ENCODE data around the gene MZT2A.
A peak's percentile ranks its signal among the peaks of the same experiment; 100 is the strongest.
"Not testable (repeated sequence)": the region's sequence is repeated elsewhere in the genome, so short reads cannot be mapped to it uniquely, and the experiment has no call there.

Gene MZT2A

DNA sequence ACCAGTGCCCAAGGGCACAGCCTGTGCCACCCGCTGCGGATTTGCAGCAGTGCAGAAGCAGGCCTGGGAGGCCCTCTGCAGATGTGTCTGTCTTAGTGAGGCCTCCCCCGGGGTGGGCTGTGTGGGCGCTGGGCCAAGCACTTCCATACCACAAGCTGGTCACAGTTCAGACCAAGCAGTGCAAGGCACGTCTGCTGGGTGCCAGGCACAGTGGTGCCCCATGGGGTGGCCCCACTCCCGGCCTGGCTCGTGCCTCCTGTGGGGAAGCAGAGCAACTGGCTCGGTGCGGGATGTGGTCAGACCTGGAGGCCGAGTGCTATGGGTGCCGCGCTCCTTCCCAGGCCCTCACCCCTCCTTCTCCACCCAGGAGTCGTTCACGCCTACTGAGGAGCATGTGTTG, 23.0 kb upstream of the MZT2A start:
- H3K4me3 Mint-ChIP-seq, H3K4me1 Mint-ChIP-seq, H3K27ac Mint-ChIP-seq, CTCF ChIA-PET, DNase-seq, H3K9me3 Mint-ChIP-seq, H3K27me3 Mint-ChIP-seq: not testable (repeated sequence)
- H3K36me3 Mint-ChIP-seq: peaks cover 17% of the 10 kb centered on the region

DNA sequence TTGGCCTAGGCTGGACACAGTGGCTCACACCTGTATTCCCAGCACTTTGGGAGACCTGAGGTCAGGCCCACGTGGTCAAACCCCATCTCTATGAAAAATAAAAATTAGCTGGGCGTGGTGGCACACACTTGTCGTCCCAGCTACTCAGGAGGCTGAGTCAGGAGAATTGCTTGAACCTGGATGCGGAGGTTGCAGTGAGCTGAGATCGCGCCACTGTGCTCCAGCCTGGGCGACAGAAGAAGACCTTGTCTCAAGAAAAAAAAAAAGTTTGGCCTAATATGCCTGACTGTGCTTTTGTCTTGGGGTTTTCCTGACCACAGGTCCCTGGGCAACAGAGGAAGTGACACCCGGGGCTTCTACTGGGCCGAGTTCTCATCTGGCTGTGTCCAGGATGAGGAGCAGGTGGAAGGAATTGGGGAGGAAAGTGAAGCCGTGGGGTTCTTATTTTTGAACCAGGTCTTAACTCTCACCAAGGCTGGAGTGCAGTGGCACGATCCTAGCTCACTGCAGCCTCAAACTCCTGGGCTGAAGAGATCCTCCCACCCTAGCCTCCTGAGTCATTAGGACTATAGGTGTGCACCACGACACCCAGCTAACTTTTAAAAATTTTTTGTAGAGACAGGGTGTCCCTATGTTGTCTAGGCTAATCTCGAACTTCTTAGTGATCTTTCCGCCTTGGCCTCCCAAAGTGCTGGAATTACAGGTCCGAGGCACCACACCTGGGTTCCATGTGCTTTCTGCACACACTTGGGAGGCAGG, 22.4 kb upstream of the MZT2A start:
- CTCF ChIA-PET, H3K27me3 Mint-ChIP-seq, H3K9me3 Mint-ChIP-seq, H3K27ac Mint-ChIP-seq, H3K4me3 Mint-ChIP-seq, H3K4me1 Mint-ChIP-seq, DNase-seq: not testable (repeated sequence)
- peaks cover 17% of the 10 kb centered on the region for H3K36me3 Mint-ChIP-seq

DNA sequence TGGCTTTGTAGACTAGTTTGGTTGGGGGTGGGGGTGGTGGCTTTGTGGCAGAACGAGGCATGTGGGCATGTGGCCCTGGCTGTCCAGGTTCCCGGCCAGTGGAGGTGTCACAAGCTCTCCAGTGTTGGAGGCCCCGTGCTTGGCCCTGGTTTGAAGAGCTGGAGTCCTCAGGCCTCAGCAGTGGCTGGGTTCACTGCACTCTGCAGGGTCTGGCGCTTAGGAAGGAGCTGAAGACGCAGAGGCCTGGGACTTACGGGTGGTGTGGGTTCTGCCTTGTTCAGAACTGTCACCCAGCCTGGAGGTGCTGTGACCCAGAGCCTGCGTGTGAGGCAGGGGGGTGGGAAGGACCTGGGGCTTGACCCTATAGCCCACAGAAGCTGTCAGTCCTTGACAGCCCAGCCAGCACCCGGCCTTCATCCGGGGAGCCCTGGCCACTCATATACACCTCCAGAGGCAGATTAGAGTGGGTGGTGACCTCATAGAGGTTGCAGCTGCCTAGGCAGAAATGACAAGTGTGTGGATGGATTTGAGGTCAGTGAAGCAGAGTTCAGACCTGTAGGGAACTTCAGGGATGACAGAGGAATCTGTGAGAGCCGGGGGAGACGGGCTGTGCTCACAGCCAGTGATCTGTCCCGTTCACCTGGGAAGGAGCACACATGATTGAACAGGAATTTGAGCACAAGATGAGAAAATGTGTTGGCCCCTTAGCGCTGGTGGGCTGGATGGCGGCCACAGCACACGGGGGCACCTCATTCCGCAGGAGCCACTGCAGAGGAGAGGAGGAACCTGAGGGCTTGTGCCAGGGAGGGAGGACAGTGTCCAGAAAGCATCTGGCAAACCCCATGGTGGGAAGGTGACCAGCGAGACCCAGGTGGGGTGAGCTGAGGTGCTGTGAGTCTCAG, 20.0 kb upstream of the MZT2A start:
- CTCF ChIA-PET, H3K4me3 Mint-ChIP-seq, H3K9me3 Mint-ChIP-seq, H3K27me3 Mint-ChIP-seq, H3K27ac Mint-ChIP-seq, H3K4me1 Mint-ChIP-seq, DNase-seq: not testable (repeated sequence)
- peaks cover 22% of the 10 kb centered on the region for H3K36me3 Mint-ChIP-seq

DNA sequence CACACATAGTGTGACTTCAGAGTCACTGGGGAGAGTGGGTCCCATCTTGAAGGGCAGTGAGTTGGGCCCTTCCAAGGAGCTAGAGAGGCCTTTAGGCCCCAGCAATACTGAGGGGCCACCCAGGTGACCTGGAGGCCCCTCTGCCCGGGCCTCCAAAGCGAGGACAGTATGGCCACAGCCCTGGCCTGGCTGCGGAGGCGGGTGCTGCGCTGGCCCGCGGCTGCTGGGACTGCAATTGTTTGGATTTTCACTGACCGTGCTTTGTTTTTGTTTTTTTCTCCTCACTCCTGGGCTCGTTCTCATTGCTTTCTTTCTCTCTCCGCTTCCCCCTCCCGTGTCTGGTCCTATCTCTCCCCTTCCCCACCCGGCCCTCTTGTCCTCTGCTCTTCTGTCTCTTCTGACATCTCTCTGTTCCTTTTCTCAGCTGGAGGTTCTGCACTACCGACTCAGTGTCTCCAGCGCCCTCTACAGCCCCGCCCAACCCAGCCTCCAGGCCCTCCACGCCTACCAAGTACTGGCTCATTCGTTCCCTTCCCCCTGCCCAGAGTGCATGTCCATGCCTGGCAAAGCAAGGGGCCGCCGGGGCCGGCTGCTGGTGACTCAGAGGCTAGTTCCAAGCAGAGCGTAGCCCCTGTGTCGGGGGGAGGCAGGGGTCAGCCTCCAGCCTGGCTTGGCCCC, 19.2 kb upstream of the MZT2A start:
- peaks cover 26% of the 10 kb centered on the region for H3K36me3 Mint-ChIP-seq
- CTCF ChIA-PET, H3K27me3 Mint-ChIP-seq, DNase-seq, H3K4me3 Mint-ChIP-seq, H3K27ac Mint-ChIP-seq, H3K4me1 Mint-ChIP-seq, H3K9me3 Mint-ChIP-seq: not testable (repeated sequence)

DNA sequence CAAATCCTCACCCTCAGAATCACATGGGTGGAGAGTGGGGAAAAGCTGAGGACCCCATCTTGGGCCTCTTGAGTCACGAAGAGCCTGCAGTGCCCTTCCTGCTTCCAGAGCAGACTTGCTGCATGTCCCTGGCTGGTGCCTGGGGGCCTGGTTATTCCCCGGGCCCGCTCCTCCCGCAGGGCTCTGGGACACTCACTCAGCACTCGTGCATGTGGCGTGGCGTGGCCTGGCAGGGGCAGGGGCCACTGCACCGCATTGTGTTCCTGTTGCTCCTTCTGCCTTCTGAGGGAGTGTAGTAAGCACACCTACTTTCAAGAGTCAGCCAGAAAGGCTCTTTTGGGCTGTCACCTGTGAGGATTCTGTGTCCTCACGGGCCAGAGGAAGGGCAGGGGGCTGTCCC, 17.4 kb upstream of the MZT2A start:
- no peak overlapping the region for H3K27ac Mint-ChIP-seq
- no peak overlapping the region for H3K4me3 Mint-ChIP-seq
- no peak for DNase-seq
- no peaks in the 10 kb centered on the region for H3K9me3 Mint-ChIP-seq
- H3K36me3 Mint-ChIP-seq: peaks cover 34% of the 10 kb centered on the region
- peaks cover 4% of the 10 kb centered on the region for H3K4me1 Mint-ChIP-seq
- CTCF ChIA-PET: no interaction called here
- no peaks in the 10 kb centered on the region for H3K27me3 Mint-ChIP-seq

DNA sequence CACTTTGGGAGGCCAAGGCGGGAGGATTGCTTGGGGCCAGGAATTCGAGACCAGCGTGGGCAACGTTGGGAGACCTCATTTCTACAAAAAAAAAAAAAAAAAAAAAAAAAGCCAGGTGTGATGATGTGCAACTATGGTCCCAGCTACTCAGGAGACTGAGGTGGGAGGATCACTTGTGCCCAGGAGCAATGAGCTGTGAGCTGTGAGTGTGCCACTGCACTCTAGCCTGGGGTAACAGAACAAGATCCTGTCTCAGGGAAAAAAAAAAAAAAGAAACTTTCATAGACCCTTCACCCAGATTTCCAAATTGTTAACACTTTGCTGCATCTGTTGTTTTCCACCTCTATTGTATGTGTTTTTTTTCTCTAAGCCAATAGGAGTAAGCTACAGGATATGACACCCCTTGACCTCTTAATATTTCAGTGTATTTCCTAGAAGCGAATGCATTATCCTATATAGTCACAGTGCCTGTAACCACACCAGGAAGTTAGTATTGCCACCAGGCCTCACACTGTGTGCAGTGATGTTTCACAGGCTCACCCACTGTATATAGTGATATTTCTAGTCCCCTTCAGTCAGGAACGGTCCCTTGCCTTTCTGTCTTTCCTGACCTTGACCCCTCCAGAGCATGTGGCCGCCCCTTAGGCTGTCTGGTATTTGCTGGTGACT, 12.0 kb upstream of the MZT2A start:
- DNase-seq, H3K27me3 Mint-ChIP-seq, H3K4me1 Mint-ChIP-seq, H3K4me3 Mint-ChIP-seq, H3K9me3 Mint-ChIP-seq: not testable (repeated sequence)
- CTCF ChIA-PET: interaction anchor here (2.2 kb wide), 1 partner anchor 11 kb away, joined by 7 read pairs; no protein-coding TSS in a partner anchor
- Mint-ChIP-seq H3K36me3 (peaks cover 41% of the 10 kb centered on the region), H3K27ac (peak overlapping the region; percentile 83)

DNA sequence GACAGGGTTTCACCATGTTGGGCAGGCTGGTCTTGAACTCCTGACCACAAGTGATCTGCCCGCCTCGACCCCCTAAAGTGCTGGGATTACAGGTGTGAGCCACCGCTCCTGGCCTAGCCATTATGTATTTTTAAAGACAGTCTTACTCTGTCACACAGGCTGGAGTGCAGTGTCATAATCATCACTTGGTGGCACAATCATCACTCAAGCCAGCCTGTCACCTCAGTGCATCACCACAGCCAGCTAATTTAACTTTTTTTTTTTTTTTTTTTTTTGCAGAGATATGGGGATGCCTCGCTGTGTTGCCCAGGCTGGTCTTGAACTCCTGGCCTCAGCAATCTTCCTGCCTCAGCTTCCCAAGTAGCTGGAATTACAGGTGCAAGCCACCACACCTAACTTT, 11.4 kb upstream of the MZT2A start:
- H3K27ac Mint-ChIP-seq: peak overlapping the region; percentile 37
- H3K4me1 Mint-ChIP-seq, DNase-seq, H3K9me3 Mint-ChIP-seq, H3K27me3 Mint-ChIP-seq, H3K4me3 Mint-ChIP-seq: not testable (repeated sequence)
- peaks cover 41% of the 10 kb centered on the region for H3K36me3 Mint-ChIP-seq
- CTCF ChIA-PET: interaction anchor here (1.0 to 2.2 kb wide), 2 partner anchors 9 to 11 kb away, joined by 3 to 7 read pairs; no protein-coding TSS in a partner anchor

DNA sequence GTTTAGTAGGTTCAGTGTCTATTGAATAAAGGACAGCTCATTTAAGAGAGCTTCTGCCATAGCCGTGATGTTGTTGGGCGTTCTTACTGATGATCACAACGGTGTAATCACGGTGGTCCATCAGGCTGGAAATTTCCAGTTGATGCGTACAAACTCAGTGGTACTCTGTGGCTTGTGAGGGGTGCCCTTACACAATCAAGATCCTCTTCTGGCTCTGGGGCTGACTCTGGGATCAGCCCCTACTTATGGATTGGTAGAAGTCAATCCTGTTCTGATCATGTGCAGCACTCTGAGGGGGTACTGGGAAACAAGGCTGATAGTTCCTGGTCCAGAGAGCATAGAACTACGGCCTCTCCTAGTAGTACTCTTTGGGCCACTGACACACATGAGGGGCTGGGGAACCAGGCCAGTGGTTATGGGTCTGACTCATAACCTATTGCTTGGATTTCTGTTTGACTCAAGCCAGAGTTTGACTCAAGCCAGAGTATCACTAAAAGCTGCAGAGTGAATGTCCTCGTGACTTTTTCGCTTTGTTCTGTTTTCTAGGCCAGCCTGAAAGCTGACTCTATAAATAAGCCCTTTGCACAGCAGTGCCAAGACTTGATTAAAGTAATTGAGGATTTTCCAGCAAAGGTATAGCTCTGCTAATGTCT, 6.2 kb upstream of the MZT2A start:
- H3K27ac Mint-ChIP-seq, H3K9me3 Mint-ChIP-seq, H3K4me3 Mint-ChIP-seq, DNase-seq, H3K27me3 Mint-ChIP-seq, CTCF ChIA-PET: not testable (repeated sequence)
- Mint-ChIP-seq H3K36me3 (peaks cover 18% of the 10 kb centered on the region), H3K4me1 (peaks cover 34% of the 10 kb centered on the region)

DNA sequence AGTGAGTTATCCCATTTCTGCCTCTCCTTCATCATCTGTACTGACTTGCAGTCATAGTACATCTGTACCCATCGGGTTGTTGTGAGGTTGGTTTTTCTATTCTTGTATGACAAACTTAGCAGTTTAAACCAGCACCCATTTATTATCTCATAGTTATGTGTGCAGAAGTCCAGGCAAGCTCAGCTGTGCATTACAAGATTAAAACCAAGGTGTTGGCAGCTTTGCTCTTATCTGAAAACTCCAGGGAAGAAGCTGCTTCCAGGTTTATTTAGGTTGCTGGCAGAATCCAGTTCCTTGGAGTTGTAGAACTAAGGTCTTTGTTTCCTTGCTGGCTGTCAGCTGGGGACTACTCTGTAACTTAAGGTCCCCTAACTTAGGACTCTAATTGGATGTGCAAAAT, 3.3 kb upstream of the MZT2A start:
- H3K4me3 Mint-ChIP-seq: peak overlapping the region; percentile 96
- H3K27ac Mint-ChIP-seq, DNase-seq, H3K9me3 Mint-ChIP-seq, H3K27me3 Mint-ChIP-seq: not testable (repeated sequence)
- H3K36me3 Mint-ChIP-seq: peaks cover 17% of the 10 kb centered on the region
- peaks cover 45% of the 10 kb centered on the region for H3K4me1 Mint-ChIP-seq
- CTCF ChIA-PET: interaction anchor here (0.6 to 1.0 kb wide), 2 partner anchors 8 to 18 kb away, joined by 3 to 6 read pairs; no protein-coding TSS in a partner anchor

DNA sequence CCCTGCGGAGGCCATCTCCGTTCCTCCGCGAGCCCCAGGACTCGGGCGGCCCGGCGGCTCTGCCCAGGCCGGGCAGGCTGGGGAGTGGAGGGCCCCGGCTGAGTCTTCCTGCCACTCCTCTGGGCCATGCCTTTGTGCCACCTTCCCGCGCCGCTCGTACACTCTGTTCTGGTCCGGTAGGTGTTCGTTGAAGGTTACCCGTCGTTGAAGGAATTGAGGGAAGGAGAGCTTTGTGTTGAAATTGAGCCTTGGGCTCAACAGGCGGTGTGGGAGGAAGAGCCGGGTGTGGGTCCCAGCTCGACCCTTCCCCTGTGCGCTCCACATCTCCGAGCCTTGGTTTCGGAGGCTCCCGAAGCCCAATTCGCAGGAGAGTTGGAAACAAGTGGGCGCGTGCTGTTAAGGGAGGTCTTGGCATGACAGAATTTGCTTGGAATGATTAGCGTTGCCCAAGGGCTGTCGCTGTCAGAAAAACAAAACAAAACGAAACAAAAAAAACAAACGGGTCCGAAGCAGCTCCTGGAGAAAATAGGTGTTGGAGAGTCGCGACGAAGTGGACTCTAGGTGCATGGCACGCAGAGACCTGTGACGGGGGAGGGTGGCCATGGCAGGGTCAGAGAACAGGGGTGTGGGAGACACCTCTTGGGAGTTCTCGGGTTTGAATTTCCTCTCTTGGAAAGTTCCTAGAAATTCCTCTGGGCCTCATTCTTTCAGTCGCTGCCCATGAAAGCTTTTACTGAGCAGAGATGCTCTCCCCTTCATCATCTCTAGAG, 1.2 kb upstream of the MZT2A start:
- no peaks in the 10 kb centered on the region for H3K9me3 Mint-ChIP-seq
- peak; percentile 31 for DNase-seq
- peaks cover 60% of the 10 kb centered on the region for H3K4me1 Mint-ChIP-seq
- H3K36me3 Mint-ChIP-seq: peaks cover 25% of the 10 kb centered on the region
- CTCF ChIA-PET: interaction anchor here (0.6 to 2.6 kb wide), 9 partner anchors 9 to 1149 kb away, joined by 3 to 7 read pairs (median 6); no protein-coding TSS in a partner anchor
- peak overlapping the region; percentile 96 for H3K4me3 Mint-ChIP-seq
- H3K27me3 Mint-ChIP-seq: no peaks in the 10 kb centered on the region
- peak overlapping the region; percentile 98 for H3K27ac Mint-ChIP-seq

DNA sequence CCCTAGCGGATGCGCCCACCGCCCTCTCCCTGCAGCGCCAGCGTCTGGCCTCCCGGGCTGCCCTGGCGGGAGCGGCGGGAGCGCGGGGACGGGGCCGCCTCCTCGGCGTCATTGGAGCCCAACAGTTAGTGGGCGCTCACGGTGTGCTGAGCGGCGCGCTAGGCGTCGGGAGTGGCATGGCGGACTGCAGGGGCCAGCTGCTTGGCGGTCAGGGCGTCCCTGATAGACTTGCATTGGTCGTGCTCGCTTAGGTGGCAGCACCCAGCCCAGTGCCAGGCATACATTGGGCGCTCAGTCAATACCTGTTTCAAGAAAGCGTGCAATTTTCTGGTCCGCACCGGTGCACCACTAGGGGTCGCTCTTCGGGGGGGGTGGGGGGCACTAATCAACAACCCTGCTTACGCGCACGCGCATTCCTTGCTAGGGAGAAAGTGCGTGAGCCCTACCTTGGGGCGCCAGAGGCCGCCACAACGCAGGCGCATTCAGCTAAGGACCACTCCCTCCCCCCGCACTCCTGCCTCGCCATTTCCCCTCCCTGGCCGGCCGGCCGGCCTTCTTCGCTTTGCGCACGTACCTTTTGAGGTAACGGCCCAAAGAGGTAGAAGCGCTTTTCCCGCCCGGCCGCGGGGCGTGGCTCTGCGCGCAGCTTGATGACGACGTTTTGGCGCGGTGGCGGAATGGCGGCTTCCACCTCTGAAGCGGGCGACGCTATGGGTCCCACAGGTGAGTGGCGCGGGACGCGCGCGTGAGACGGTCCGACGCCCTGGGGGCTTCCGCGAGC, 411 bp upstream of the MZT2A start:
- Mint-ChIP-seq H3K4me1 (peaks cover 59% of the 10 kb centered on the region), H3K36me3 (peaks cover 28% of the 10 kb centered on the region), H3K27ac (peak overlapping the region; percentile 98), H3K4me3 (peak overlapping the region; percentile 96), H3K9me3 (no peaks in the 10 kb centered on the region), H3K27me3 (no peaks in the 10 kb centered on the region)
- CTCF ChIA-PET: interaction anchor here (0.6 to 2.6 kb wide), 12 partner anchors 10 to 1148 kb away, joined by 3 to 8 read pairs (median 6); no protein-coding TSS in a partner anchor
- DNase-seq: peak; percentile 94

DNA sequence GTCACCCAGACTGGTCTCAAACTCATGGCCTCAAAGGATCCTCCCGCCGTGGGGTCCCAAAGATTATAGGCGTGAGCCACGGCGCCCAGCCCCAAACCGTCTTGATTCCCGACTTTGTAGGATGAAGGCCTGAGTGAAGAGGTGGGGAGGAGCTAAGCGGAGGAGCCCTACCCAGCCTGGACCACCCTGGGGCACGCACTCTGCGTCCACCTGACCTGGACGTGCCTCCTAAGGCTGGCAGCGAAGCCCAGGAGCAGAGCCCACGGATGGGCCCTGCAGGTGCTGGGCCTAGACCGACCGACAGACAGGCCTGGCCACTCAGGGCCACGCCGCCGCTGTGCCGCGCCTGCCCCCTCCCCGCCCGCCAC, 744 bp downstream of the MZT2A start:
- Mint-ChIP-seq H3K27ac (peak overlapping the region; percentile 94), H3K4me3 (peak overlapping the region; percentile 88), H3K4me1 (peaks cover 52% of the 10 kb centered on the region), H3K36me3 (peaks cover 24% of the 10 kb centered on the region)
- not testable (repeated sequence) for DNase-seq, H3K9me3 Mint-ChIP-seq, H3K27me3 Mint-ChIP-seq
- CTCF ChIA-PET: interaction anchor here (1.3 to 1.4 kb wide), 2 partner anchors 34 to 78 kb away, joined by 5 to 8 read pairs; no protein-coding TSS in a partner anchor
